Heart left ventricle (tissue), 16 donors: ENCODE measurements around the gene VCPKMT. TPM values are rescaled to one million over a fixed set of nuclear protein-coding genes. Genes with fewer than 3 reads are reported as not detected.

ENCODE experiments used
- ATAC-seq, 4 donors: fragments of 200-7000 bp; cut with Tn5 transposase; one replicate each; pipeline ENCODE4 v1.9.1; 2020 to 2022; ENCODE audit warnings: moderate library complexity in 4 of 4, mild to moderate bottlenecking in 3 of 4, moderate number of reproducible peaks in 1 of 4
- DNase-seq, 5 donors: peaks; one replicate each; pipeline ENCODE4 v3.0.0-alpha.2; 2020
- H3K27ac ChIP-seq, 12 donors: fragments of 200-600 bp; sonication (generic) in 4 of 12; one replicate each; pipeline versions ENCODE4 v1.5.0 to v1.8.0; 2016 to 2022; ENCODE audit warnings: mild to moderate bottlenecking in 2 of 12
- H3K27me3 ChIP-seq, 9 donors: fragments of 200-600 bp; sonication (generic) in 2 of 9; one replicate each; pipeline versions ENCODE4 v1.5.1 to v1.8.0; 2016 to 2022; ENCODE audit warnings: mild to moderate bottlenecking in 3 of 9
- H3K36me3 ChIP-seq, 9 donors: fragments of 200-600 bp; sonication (generic) in 2 of 9; one replicate each; pipeline versions ENCODE4 v1.5.0 to v1.8.0; 2018 to 2022; ENCODE audit warnings: mild to moderate bottlenecking in 2 of 9
- H3K4me1 ChIP-seq, 12 donors: fragments of 200-600 bp; sonication (generic) in 4 of 12; one replicate each; pipeline versions ENCODE4 v1.5.0 to v1.8.0; 2016 to 2022; ENCODE audit warnings: mild to moderate bottlenecking in 3 of 12
- H3K4me3 ChIP-seq, 12 donors: fragments of 200-600 bp; sonication (generic) in 4 of 12; one replicate each; pipeline versions ENCODE4 v1.5.0 to v1.8.0; 2017 to 2022; ENCODE audit warnings: mild to moderate bottlenecking in 9 of 12, moderate library complexity in 4 of 12
- H3K9me3 ChIP-seq, 12 donors: fragments of 200-600 bp; sonication (generic) in 4 of 12; one replicate each; pipeline versions ENCODE4 v1.5.0 to v1.8.0; 2016 to 2022; ENCODE audit warnings: mild to moderate bottlenecking in 1 of 12
- CTCF ChIP-seq, 12 donors: fragments of 200-600 bp; sonication (generic) in 4 of 12; IDR thresholded peaks; one replicate each; pipeline versions ENCODE4 v1.5.0 to v1.8.0; 2018 to 2022; ENCODE audit warnings: antibody characterized with exemption in 12 of 12, mild to moderate bottlenecking in 5 of 12
- POLR2A ChIP-seq, 2 donors: fragments of 450-650 bp; IDR thresholded peaks; one replicate each; pipeline ENCODE4 v1.6.1; 2017; ENCODE audit warnings: antibody characterized with exemption in 2 of 2, mild to moderate bottlenecking in 2 of 2, moderate library complexity in 2 of 2
- WGBS, 4 donors: extraction: QIAGEN DNeasy Blood & Tissue Kit in 2 of 4; methylation state at CpG; one replicate each; pipeline versions ENCODE4 v1.1.5 to v1.1.7; 2013 to 2018; 5-methylcytosine and 5-hydroxymethylcytosine counted together
- intact Hi-C, 10 donors: fragments of 100-400 bp; cut with DNase I; formaldehyde crosslinking; loops; one replicate each; pipeline versions ENCODE4 v1.11.1 to v1.14.2; 2022
- polyA plus RNA-seq, 2 donors: library from polyadenylated mRNA; stranded (reverse); fragments of 200-250 nt; gene quantifications; one replicate each; pipeline ENCODE4 v1.2.3, GENCODE V29; 2013
- total RNA-seq, 9 donors: library from RNA; depleted of rRNA in 2 of 9; stranded (reverse); fragments of >200 nt in 2 of 9; fragmentation: NEBNext Ultra II Directional in 3 of 9; extraction: Animal tissue kit (Norgen Biotek cat#: 25700) in 3 of 9; gene quantifications; one replicate each; pipeline versions ENCODE4 v1.1.0 to v1.2.4, GENCODE V29; 2016 to 2023
- donor health status: ischemic (EF 13 %, LVEDD 7.1; RV severe dilation, severe dysfunction).
- donor health status: healthy with polysubstance abuse.
- donor health status: DM: no; HTN: yes; CAD: no.
- donor health status: DM: no; HTN: no; CAD: no.
- donor health status: ischemic (EF 25% LVEDD 6.9; RV normal size, moderate dysfunction).
- donor health status: ischemic (EF 25% LVEDD 5.7; RV mildly dilated, moderate dysfunction).
- donor health status: healthy.
- donor health status: DM: yes; HTN: yes; CAD: no.
- donor health status: ischemic (EF 35%, LVEDD 5.7; RV mildly dilated, moderate dysfunction).
- donor health status: nonischemic (EF 11% LVEDD 7.7; RV severe dilation, severe dysfunction).
- donor health status: DM: yes; HTN: yes; CAD: no.
- donor health status: PGD.
- donor health status: ischemic (EF 29% LVEDD 5.4; RV normal size, mild dysfunction).
- donor health status: nonischemic (EF 23%, LVEDD 6.1; RV moderate dilation, normal function).

VCPKMT gene
- total and polyA plus RNA-seq, 11 donors: 0.95 to 7.1 (median 3.1) TPM

GRCh38 chr14:50086321-50086711 lies 30.1 kb downstream of the VCPKMT start:
- Histone ChIP-seq H3K4me3 (no peak overlapping the region), H3K9me3 (no peaks in the 10 kb centered on the region), H3K27ac (peak overlapping the region in 1 of 12 donors; percentile 91), H3K27me3 (no peaks in the 10 kb centered on the region), H3K36me3 (peaks cover 0 to 10% (median 0%) of the 10 kb centered on the region in 9 donors), H3K4me1 (peaks cover 0 to 63% (median 0%) of the 10 kb centered on the region in 12 donors)
- 90 to 94% (median 92%) methylated on average over 2 of the region's 2 CpGs for WGBS, 4 donors
- TF ChIP-seq POLR2A (IDR thresholded peaks at IDR 0.05) (no peak), CTCF (IDR thresholded peaks at IDR 0.05) (no peak)
- ATAC-seq: no peak
- no peak for DNase-seq
- intact Hi-C loops: no loop called here

GRCh38 chr14:50085570-50086320 lies 30.6 kb downstream of the VCPKMT start:
- WGBS, 4 donors: 87 to 94% (median 89%) methylated on average over 10 of the region's 10 CpGs
- Histone ChIP-seq H3K4me3 (no peak overlapping the region), H3K4me1 (peaks cover 0 to 62% (median 0%) of the 10 kb centered on the region in 12 donors), H3K36me3 (peaks cover 0 to 8% (median 0%) of the 10 kb centered on the region in 9 donors), H3K27me3 (no peaks in the 10 kb centered on the region), H3K9me3 (no peaks in the 10 kb centered on the region), H3K27ac (peak overlapping the region in 1 of 12 donors; percentile 91)
- intact Hi-C loops: no loop called here
- no peak for TF ChIP-seq CTCF (IDR thresholded peaks at IDR 0.05)
- no peak for TF ChIP-seq POLR2A (IDR thresholded peaks at IDR 0.05)
- DNase-seq: no peak
- ATAC-seq: no peak

- Histone ChIP-seq H3K27ac (peak overlapping the region in 1 of 12 donors; percentile 91), H3K9me3 (no peaks in the 10 kb centered on the region), H3K4me1 (peaks cover 0 to 62% (median 0%) of the 10 kb centered on the region in 12 donors), H3K27me3 (no peaks in the 10 kb centered on the region), H3K36me3 (peaks cover 0 to 8% (median 0%) of the 10 kb centered on the region in 9 donors), H3K4me3 (no peak overlapping the region)
- WGBS, 4 donors: 94 to 96% (median 96%) methylated on average over 3 of the region's 3 CpGs
- intact Hi-C loops: no loop called here
- DNase-seq (no peak), ATAC-seq (no peak)
- no peak for TF ChIP-seq POLR2A (IDR thresholded peaks at IDR 0.05)
- no peak for TF ChIP-seq CTCF (IDR thresholded peaks at IDR 0.05)
These were observed 31.7 kb downstream of the VCPKMT start for GRCh38 chr14:50084666-50085065.

- ATAC-seq (no peak), DNase-seq (no peak)
- WGBS, 4 donors: 82 to 92% (median 90%) methylated on average over 11 to 17 of the region's 17 CpGs
- intact Hi-C loops: no loop called here
- no peak overlapping the region for H3K4me3 ChIP-seq
- peak overlapping the region in 2 of 12 donors; percentile 41 to 91 for H3K27ac ChIP-seq
- peaks cover 0 to 62% (median 0%) of the 10 kb centered on the region in 12 donors for H3K4me1 ChIP-seq
- H3K36me3 ChIP-seq: peaks cover 0 to 3% (median 0%) of the 10 kb centered on the region in 9 donors
- H3K27me3 ChIP-seq: no peaks in the 10 kb centered on the region
- TF ChIP-seq POLR2A (IDR thresholded peaks at IDR 0.05): no peak
- no peak for TF ChIP-seq CTCF (IDR thresholded peaks at IDR 0.05)
- H3K9me3 ChIP-seq: no peaks in the 10 kb centered on the region
These were observed 32.7 kb downstream of the VCPKMT start for GRCh38 chr14:50083467-50084337.
